ENCODE results near the gene SSX2.
"Not testable (repeated sequence)": the region's sequence is repeated elsewhere in the genome, so short reads cannot be mapped to it uniquely, and the experiment has no call there.

Gene SSX2

DNA sequence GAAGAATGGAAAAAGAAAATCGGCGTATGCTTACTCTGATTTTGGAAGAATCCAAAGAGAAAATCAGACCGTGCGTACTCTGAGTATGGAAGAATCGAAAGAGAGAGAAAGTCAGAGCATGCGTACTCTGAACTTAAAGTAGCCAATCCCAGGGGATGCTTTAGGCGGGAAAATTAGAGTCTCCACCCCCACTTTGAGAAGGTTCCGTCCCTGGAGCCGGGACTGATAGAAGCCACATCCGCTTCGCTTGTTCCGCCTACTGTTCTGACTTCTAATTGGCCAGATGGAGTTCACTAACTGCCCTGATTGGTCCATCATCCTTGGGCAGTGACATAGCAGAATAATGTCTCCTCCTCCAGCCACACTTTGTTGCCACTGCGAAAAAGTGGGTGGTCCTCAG, at the start of gene SSX2:
Gene SSX2 (minus strand): TSS at position 101 of the 400 bp plus-strand sequence. CDS start 1,429 bp downstream, outside the sequence.
- H3K36me3 Mint-ChIP-seq, H3K4me1 Mint-ChIP-seq, ATAC-seq, H3K9me3 Mint-ChIP-seq, H3K4me3 Mint-ChIP-seq, H3K27ac Mint-ChIP-seq, H3K27me3 Mint-ChIP-seq: not testable (repeated sequence)

- not testable (repeated sequence) for H3K4me3 Mint-ChIP-seq, H3K4me1 Mint-ChIP-seq, ATAC-seq, H3K27ac Mint-ChIP-seq, H3K36me3 Mint-ChIP-seq, H3K9me3 Mint-ChIP-seq, H3K27me3 Mint-ChIP-seq
Measured at GRCh38 chrX:52750952-52751351, 44.0 kb upstream of the SSX2 start, which contains the start of gene SSX2B. Gene SSX2B, plus strand, starts transcription at chrX:52751252. Its CDS starts 1,429 bp downstream, at chrX:52752681.

DNA sequence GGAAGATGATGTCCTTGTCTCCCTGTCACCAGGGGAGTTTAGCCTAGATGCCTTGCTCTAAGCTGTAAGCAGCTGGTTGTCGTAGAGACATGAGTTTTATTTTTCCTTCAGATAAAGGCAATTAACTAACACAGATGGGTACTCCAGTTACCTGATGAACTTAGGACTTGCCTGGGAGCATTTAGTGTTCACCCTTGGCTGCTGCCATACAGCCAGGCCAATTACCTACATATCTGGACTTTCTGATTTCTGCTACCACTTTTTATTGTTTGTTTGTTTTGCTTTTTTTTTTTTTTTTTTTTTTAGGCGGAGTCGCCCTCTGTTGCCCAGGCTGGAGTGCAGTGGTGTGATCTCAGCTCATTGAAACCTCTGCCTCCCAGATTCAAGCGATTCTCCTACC, 14.9 kb downstream of the SSX2 start:
- H3K27me3 Mint-ChIP-seq, ATAC-seq, H3K9me3 Mint-ChIP-seq, H3K27ac Mint-ChIP-seq, H3K36me3 Mint-ChIP-seq, H3K4me1 Mint-ChIP-seq, H3K4me3 Mint-ChIP-seq: not testable (repeated sequence)

DNA sequence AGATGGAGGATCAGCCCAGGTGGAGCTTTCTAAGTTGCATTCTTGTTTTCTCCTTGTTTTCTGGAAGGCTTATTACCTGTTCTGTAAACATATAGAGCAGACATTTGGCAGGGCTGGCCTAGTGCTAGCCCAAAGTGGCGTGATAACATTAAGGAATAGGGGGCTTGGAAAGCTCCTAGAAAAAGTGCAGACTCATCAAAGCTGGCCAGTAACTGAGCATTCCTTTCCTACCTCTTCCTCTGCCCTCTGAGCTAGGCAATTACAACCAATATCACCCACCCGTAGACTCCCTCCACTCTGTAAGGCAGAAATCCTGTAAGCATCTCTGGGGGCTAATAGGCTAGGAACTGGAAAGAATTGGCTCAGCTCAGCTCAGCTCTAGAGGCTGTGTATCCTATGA, 44.8 kb downstream of the SSX2 start:
- not testable (repeated sequence) for ATAC-seq, H3K36me3 Mint-ChIP-seq, H3K4me3 Mint-ChIP-seq, H3K27me3 Mint-ChIP-seq, H3K27ac Mint-ChIP-seq, H3K4me1 Mint-ChIP-seq, H3K9me3 Mint-ChIP-seq

- H3K36me3 Mint-ChIP-seq, H3K27ac Mint-ChIP-seq, ATAC-seq, H3K4me3 Mint-ChIP-seq, H3K27me3 Mint-ChIP-seq, H3K4me1 Mint-ChIP-seq, H3K9me3 Mint-ChIP-seq: not testable (repeated sequence)
Measured at GRCh38 chrX:52655475-52655874, 51.5 kb downstream of the SSX2 start.

DNA sequence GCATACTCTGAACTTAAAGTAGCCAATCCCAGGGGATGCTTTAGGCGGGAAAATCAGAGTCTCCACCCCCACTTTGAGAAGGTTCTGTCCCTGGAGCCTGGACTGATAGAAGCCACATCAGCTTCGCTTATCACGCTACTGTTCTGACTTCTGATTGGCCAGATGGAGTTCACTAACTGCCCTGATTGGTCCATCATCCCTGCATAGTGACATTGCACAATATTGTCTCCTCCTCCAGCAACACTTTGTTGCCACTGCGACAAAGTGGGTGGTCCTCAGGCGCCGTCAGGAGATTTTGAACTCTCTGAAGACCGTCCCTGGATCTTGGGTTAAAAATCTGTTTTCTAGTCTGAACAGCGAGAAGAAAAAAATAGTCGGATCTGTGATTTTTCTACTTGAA, 52.2 kb downstream of the SSX2 start, which contains the start of gene SSX7:
Gene SSX7 (minus strand): TSS at position 101 of the 400 bp plus-strand sequence. CDS start 1,428 bp downstream, outside the sequence.
- not testable (repeated sequence) for H3K9me3 Mint-ChIP-seq, H3K36me3 Mint-ChIP-seq, H3K27me3 Mint-ChIP-seq, H3K4me3 Mint-ChIP-seq, H3K27ac Mint-ChIP-seq, H3K4me1 Mint-ChIP-seq, ATAC-seq

DNA sequence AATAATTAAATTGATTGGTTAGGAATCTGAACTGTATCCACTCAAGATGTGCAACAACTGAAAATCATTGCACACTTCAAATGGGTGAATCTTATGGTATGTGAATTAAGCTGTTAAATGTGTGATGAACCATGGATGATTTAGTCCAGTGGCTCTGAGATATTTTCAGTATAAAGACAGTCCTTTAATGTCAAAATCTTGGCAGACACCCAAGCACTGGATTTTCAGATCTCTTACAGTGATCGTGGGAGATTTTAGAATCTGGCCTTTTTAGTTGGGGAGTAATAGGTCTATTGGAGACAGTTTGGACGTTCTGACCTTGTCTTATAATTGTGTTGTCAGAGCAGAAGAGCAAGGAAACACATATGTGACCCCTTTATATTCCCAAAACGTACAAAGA, 56.3 kb downstream of the SSX2 start:
- H3K27ac Mint-ChIP-seq, H3K27me3 Mint-ChIP-seq, H3K9me3 Mint-ChIP-seq, H3K4me1 Mint-ChIP-seq, ATAC-seq, H3K4me3 Mint-ChIP-seq, H3K36me3 Mint-ChIP-seq: not testable (repeated sequence)

GRCh38 chrX:52648956-52649355, 58.0 kb downstream of the SSX2 start:
- ATAC-seq, H3K27ac Mint-ChIP-seq, H3K36me3 Mint-ChIP-seq, H3K4me3 Mint-ChIP-seq, H3K4me1 Mint-ChIP-seq, H3K9me3 Mint-ChIP-seq, H3K27me3 Mint-ChIP-seq: not testable (repeated sequence)

Measured in stimulated activated memory B cell treated with anti-CD40 and anti-IgM and Interleukin-4, amounts not matched to agents 10 μg/mL and 1 μg/mL and 100 μg/mL, for 72 hours (primary cell).